Fibroblast of lung (primary cell): Measurements from ENCODE around the gene CCDC175. TPM values are rescaled to one million over a fixed set of nuclear protein-coding genes. Genes with fewer than 3 reads are reported as not detected.
A peak's percentile ranks its signal among the peaks of the same experiment; 100 is the strongest.

Experiments
- DNase-seq, 2 donors: peaks; one replicate each; pipeline versions ENCODE4 v3.0.0 to v3.0.0-alpha.2; 2010; ENCODE audit warnings: low read depth in 2 of 2
- H2AFZ ChIP-seq: 2 replicates; pipeline ENCODE4 v1.5.1; 2012; ENCODE audit warnings: low read length, control low read depth, inconsistent platforms
- H3K27ac ChIP-seq: 2 replicates; pipeline ENCODE4 v1.5.1; 2011; ENCODE audit warnings: low read length, control low read depth; ENCODE audit not compliant: insufficient read depth
- H3K27me3 ChIP-seq: 2 replicates; pipeline ENCODE4 v1.5.1; 2011; ENCODE audit warnings: mild to moderate bottlenecking, low read length; ENCODE audit not compliant: control insufficient read depth, insufficient read depth
- H3K36me3 ChIP-seq: 2 replicates; pipeline ENCODE4 v1.5.1; 2011; ENCODE audit warnings: low read length; ENCODE audit not compliant: control insufficient read depth, insufficient read depth
- H3K4me1 ChIP-seq: 2 replicates; pipeline ENCODE4 v1.5.1; 2011; ENCODE audit warnings: low read length; ENCODE audit not compliant: control insufficient read depth, insufficient read depth; ENCODE audit errors: extremely low read depth
- H3K4me2 ChIP-seq: 2 replicates; pipeline ENCODE4 v1.5.1; 2011; ENCODE audit warnings: low read length, control low read depth; ENCODE audit not compliant: insufficient read depth; ENCODE audit errors: extremely low read depth
- H3K4me3 ChIP-seq, 4 experiments: fragments of 200-600 bp in 1 of 4; sonication (generic) in 1 of 4; replicated peaks in 1 of 4; 2 replicates each; pipeline ENCODE4 v1.5.1; 2011 to 2016; ENCODE audit warnings: low read length in 4 of 4, low read depth in 3 of 4, mild to moderate bottlenecking in 3 of 4, control low read depth in 2 of 4, inconsistent platforms in 1 of 4, mixed read lengths in 1 of 4; ENCODE audit not compliant: insufficient read depth in 1 of 4; ENCODE audit errors: control extremely low read depth in 1 of 4
- H3K79me2 ChIP-seq: 2 replicates; pipeline ENCODE4 v1.5.1; 2012; ENCODE audit warnings: mild to moderate bottlenecking, low read length, inconsistent platforms; ENCODE audit not compliant: control insufficient read depth, insufficient read depth
- H3K9ac ChIP-seq: 2 replicates; pipeline ENCODE4 v1.5.1; 2011; ENCODE audit warnings: mild to moderate bottlenecking, low read length, control low read depth; ENCODE audit not compliant: insufficient read depth
- H3K9me3 ChIP-seq: 2 replicates; pipeline ENCODE4 v1.5.1; 2012; ENCODE audit warnings: low read depth, low read length; ENCODE audit not compliant: control insufficient read depth, insufficient read depth
- H4K20me1 ChIP-seq: 2 replicates; pipeline ENCODE4 v1.5.1; 2011; ENCODE audit warnings: low read length; ENCODE audit not compliant: control insufficient read depth, insufficient read depth; ENCODE audit errors: extremely low read depth
- EZH2 ChIP-seq: IDR thresholded peaks from 2 replicates; pipeline ENCODE4 v1.5.1; 2012; ENCODE audit warnings: low read length, control low read depth, mild to moderate bottlenecking; ENCODE audit errors: missing control alignments
- polyA plus RNA-seq, 2 donors: library from polyadenylated mRNA; depleted of rRNA in 1 of 2; stranded (reverse) in 1 of 2; unstranded in 1 of 2; fragments of >200 nt; gene quantifications; 2 replicates each; pipeline ENCODE4 v1.2.1, GENCODE V29; 2011 to 2012; ENCODE audit warnings: missing spikeins in 1 of 2
- total RNA-seq: library from RNA; depleted of rRNA; stranded (reverse); fragments of >200 nt; gene quantifications from 2 replicates; pipeline ENCODE4 v1.2.1, GENCODE V29; 2014
- TF ChIP-seq, protein P1 (sequence below), 2 donors: IDR thresholded peaks in 1 of 2; conservative IDR thresholded peaks in 1 of 2; 1 replicate in 1 of 2; 2 replicates in 1 of 2; pipeline ENCODE4 v1.5.1; 2011 to 2012; ENCODE audit warnings: low read length in 2 of 2, control low read depth in 1 of 2, inconsistent platforms in 1 of 2, low read depth in 1 of 2, mild to moderate bottlenecking in 1 of 2

The CCDC175 gene
- total and polyA plus RNA-seq, 2 donors (not counting 1 experiment from before 2014, with no cell fraction given): not detected

DNA sequence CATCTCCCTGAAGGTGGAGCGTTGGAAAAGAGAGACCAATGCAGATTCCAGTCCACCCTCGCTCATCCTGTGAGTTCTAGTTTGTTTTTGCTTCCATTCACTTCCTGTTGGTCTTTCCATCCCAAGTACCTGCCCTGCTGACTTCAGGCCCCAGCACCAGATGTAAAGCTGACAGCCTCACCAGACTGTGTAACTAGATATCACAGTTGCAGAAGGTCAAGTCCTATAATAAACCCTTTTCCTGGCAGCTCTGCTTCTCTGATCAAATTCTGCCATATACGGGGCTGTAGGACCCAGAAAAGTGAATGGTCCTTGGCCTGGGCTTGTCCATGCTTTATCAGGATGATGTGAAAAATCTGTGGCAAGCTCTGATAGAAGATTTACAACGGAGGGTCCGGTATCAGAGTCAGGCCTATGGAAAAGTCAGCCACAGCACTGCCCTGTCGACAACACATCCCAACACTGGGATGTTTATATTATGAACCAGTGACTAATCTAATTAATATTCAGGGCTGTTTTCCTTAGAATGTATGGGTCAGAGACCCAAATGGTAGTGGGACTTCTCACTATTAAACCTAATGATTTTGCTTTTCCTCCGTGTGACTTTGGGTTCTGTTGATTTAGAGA, 42.1 kb downstream of the CCDC175 start:
- Histone ChIP-seq H3K27me3 (no peaks in the 10 kb centered on the region), H3K36me3 (no peaks in the 10 kb centered on the region), H3K79me2 (no peaks in the 10 kb centered on the region), H3K4me2 (no peak overlapping the region), H3K9me3 (no peaks in the 10 kb centered on the region), H4K20me1 (no peaks in the 10 kb centered on the region), H3K4me1 (peaks cover 4% of the 10 kb centered on the region), H2AFZ (peak overlapping the region; percentile 47), H3K27ac (no peak overlapping the region), H3K4me3 (no peak overlapping the region), H3K9ac (no peak overlapping the region)
- TF ChIP-seq, protein P1, sequence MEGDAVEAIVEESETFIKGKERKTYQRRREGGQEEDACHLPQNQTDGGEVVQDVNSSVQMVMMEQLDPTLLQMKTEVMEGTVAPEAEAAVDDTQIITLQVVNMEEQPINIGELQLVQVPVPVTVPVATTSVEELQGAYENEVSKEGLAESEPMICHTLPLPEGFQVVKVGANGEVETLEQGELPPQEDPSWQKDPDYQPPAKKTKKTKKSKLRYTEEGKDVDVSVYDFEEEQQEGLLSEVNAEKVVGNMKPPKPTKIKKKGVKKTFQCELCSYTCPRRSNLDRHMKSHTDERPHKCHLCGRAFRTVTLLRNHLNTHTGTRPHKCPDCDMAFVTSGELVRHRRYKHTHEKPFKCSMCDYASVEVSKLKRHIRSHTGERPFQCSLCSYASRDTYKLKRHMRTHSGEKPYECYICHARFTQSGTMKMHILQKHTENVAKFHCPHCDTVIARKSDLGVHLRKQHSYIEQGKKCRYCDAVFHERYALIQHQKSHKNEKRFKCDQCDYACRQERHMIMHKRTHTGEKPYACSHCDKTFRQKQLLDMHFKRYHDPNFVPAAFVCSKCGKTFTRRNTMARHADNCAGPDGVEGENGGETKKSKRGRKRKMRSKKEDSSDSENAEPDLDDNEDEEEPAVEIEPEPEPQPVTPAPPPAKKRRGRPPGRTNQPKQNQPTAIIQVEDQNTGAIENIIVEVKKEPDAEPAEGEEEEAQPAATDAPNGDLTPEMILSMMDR (conservative IDR thresholded peaks at IDR 0.05 in 1 of 2, IDR thresholded peaks at IDR 0.05 in 1 of 2; ENCODE audit: low read depth in 1 of 2, low read length in 2 of 2): no peak
- TF ChIP-seq EZH2: no peak
- DNase-seq: peak in 1 of 2 donors; percentile 60

DNA sequence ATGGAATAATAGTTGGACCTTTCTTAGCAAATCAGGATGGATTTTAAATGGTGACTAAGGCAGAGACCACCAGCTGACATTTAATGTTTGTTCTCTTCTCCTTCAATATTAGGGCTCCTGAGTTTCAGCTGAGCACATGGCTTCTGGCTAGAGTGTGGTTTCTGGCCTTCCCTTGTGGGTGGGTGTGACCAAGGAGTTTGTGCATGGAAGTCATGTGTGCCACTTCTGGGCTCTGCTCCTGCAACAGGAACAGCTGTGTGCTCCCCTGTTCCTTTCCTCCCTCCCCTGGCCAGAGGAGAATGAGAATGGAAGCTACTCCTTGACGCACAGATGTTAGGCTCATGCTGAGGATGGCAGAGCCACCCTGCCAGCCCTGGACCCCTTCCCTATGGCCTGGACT, 44.2 kb downstream of the CCDC175 start:
- Histone ChIP-seq H4K20me1 (no peaks in the 10 kb centered on the region), H2AFZ (no peak overlapping the region), H3K4me3 (no peak overlapping the region), H3K79me2 (no peaks in the 10 kb centered on the region), H3K36me3 (no peaks in the 10 kb centered on the region), H3K4me1 (peaks cover 4% of the 10 kb centered on the region), H3K4me2 (no peak overlapping the region), H3K27ac (no peak overlapping the region), H3K27me3 (no peaks in the 10 kb centered on the region), H3K9ac (no peak overlapping the region), H3K9me3 (no peaks in the 10 kb centered on the region)
- TF ChIP-seq EZH2: no peak
- TF ChIP-seq, protein P1 (conservative IDR thresholded peaks at IDR 0.05 in 1 of 2, IDR thresholded peaks at IDR 0.05 in 1 of 2; ENCODE audit: low read depth in 1 of 2, low read length in 2 of 2): no peak
- DNase-seq: no peak

DNA sequence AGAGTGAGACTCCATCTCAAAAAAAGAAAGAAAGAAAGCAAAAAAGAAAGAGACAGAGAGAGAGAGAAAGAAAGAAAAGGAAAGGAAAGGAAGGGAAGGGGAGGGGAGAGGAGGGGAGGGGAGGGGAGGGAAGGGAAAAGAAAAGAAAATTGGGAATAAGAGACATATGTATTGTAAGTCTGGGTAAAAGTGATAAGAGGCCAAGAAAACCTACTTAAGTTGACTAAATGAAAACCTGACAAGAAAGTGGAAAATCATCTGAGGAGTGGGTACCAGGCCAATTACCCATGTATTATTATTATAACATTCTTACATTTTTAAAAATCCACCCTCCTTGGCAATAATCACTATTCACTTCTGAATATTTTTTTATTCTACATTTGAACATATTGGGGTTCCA, 46.3 kb downstream of the CCDC175 start:
- H3K27ac ChIP-seq: no peak overlapping the region
- H4K20me1 ChIP-seq: no peaks in the 10 kb centered on the region
- no peaks in the 10 kb centered on the region for H3K9me3 ChIP-seq
- H3K79me2 ChIP-seq: no peaks in the 10 kb centered on the region
- H3K4me3 ChIP-seq: no peak overlapping the region
- H3K4me2 ChIP-seq: no peak overlapping the region
- no peak for DNase-seq
- peaks cover 4% of the 10 kb centered on the region for H3K4me1 ChIP-seq
- H2AFZ ChIP-seq: no peak overlapping the region
- H3K36me3 ChIP-seq: no peaks in the 10 kb centered on the region
- TF ChIP-seq EZH2: no peak
- TF ChIP-seq, protein P1 (conservative IDR thresholded peaks at IDR 0.05 in 1 of 2, IDR thresholded peaks at IDR 0.05 in 1 of 2; ENCODE audit: low read depth in 1 of 2, low read length in 2 of 2): no peak
- no peak overlapping the region for H3K9ac ChIP-seq
- H3K27me3 ChIP-seq: no peaks in the 10 kb centered on the region
